Ecto neural progenitor cell (in vitro differentiated cells): Measurements from ENCODE around the gene FKRP.
"Not testable (repeated sequence)": the region's sequence is repeated elsewhere in the genome, so short reads cannot be mapped to it uniquely, and the experiment has no call there.

Experiments used
- DNase-seq: peaks from one replicate; pipeline ENCODE4 v3.0.0-alpha.2; 2018; ENCODE audit warnings: low spot score

Gene FKRP

DNA sequence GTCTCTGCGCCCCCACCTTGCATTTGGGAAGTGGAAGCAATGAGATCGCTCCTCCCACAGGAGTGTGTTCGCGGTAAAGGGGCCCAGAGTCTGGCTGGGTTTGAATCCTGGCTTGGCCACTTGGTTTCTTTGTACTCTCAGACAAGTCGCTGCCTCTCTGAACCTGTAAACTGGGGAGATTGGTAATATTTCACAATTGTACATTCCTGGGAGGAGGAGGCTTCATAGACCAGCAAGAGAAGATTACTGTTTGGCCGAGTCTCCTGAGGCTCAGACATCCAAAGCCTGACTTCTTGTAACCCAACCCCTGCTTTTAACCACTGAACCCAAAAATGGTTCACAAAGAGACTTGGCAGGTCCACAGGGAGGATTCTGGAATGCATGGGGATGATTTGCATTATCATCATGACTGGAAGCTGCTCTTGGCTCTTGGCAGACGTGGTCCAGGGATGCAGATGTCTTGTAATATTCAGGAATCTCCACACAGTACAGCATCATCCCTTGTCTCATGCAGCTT is 14.0 kb downstream of the FKRP start:
- DNase-seq, result no peak

DNA sequence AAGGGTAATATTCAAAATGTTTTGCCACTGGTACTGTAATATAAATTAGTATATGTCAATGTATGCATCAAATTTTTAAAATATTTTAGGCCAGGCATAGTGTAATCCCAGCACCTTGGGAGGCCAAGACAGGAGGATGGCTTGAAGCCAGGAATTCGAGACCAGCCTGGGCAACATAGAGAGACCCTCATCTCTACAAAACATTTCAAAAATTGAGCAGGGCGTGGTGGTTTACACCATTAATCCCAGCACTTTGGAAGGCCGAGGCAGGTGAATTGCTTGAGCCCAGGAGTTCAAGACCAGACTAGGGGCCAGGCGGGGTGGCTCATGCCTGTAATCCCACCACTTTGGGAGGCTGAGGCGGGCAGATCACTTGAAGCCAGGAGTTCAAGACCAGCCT is 14.5 kb downstream of the FKRP start:
- no peak for DNase-seq

DNA sequence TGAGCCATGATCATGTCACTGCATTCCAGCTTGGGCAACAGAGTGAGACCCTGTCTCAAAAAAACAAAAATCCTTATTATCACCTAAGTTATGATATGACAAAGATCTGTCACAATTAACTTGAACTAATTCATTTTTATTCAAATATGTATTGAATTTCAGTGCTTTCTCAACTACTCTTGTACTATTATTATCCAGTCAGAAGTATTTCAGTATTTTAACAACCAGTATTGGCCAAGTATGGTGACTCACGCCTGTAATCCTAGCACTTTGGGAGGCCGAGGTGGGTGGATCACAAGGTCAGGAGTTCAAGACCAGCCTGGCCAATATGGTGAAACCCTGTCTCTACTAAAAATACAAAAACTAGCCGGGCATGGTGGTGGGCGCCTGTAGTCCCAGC is 15.0 kb downstream of the FKRP start:
- DNase-seq, result not testable (repeated sequence)

DNA sequence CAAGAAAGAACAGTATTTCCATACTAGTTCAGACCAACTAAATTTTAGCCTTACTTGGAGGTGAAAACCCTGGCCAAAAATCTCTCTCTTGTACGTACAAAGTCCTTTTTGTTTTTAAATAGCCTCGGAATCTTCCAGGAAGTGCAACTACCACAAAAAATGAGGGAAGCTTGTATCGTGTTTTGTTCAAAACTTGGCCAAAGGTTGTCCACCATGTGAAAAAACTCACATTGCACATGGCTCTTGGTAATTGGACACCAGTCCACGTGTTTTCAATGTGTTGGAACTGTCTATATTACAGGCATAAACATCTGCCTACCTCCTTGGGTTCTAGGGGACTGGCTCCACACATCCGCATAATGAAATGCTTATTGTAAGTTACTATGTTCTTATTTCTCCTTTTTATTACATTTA is 15.6 kb downstream of the FKRP start:
- DNase-seq, result no peak

DNA sequence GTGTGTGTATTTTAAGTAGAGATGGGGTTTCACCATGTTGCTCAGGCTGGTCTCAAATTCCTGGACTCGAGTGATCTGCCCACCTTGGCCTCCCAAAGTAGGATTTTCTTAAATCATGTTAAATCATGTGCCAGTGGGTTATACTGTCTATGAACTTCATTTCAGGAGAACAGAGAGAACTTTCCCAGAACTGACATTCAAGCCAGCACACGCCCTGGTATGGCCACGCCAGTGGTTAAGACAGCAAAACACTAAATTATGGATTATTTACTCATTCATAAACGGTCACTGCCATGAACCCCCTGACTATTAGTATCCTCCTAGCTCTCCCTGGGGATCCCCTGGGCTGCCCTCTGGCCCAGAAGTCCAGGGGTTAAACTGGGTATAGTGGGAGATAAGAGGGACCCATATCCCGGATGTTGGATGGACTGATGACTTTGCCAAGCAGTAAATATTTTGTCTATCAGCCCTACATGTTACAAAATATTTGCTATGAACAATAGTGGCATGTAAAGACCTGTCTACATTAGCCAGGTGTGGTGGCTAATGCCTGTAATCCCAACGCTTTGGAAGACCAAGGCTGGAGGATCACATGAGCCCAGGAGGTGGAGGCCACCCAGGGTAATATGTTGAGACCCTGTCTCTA is 16.5 kb downstream of the FKRP start:
- no peak for DNase-seq

DNA sequence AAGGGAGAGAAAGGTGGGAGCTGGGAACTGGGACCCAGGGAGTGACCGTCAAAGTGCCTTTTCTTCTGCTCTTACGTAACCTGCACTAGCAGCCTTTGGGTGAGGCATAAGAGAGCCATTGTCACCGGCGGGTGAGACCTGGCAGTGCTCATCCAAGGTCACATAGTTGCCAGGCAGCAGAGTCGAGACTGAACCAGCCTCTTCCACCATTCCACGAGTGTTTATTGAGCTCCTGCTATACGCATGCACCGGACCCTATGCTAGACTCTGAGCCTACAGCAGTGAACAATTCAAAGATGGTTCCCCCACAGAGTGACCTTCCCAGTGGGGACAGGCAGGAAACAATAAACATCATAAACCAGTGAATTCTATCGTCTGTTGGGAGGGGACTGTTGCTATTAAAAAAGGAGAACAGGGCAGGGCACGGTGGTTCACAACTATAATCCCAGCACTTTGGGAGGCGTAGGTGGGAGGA is 19.0 kb downstream of the FKRP start:
- no peak for DNase-seq

DNA sequence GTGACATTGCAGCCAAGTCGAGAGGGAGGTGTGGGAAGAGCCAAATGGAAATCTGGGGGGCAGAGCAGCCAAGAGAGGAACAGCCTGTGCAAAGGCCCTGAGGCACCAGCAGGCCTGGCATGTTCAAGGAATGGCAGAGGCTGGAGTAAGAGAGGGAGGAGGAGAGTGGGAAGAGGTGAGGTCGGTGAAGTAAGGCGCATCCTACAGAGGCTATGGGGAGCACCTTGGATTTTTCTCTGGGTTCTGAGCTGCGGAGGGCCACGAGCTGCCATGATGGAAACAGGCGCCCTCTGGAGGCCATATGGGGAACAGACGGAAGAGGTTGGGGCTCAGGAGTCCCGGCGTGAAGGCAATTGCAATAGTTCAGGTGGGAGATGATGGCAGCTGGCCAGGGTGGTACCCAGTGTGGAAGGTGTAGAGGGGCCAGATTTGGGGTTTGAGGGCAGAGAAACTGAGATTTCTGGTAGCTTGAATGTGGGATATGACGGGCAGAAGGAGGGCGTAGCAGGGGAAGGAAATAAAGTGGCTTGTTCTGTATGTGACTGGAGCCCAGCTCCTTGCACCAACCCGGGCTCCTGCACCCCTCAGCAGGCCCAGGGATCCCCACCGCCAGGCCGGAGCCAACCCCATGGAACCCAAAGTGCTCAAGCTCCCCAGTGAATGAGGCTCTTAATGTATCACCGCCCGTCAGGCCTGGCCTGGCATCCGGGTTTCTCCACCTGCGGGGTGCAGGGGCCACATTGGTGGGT is 20.9 kb downstream of the FKRP start:
- peak; percentile 70 for DNase-seq

DNA sequence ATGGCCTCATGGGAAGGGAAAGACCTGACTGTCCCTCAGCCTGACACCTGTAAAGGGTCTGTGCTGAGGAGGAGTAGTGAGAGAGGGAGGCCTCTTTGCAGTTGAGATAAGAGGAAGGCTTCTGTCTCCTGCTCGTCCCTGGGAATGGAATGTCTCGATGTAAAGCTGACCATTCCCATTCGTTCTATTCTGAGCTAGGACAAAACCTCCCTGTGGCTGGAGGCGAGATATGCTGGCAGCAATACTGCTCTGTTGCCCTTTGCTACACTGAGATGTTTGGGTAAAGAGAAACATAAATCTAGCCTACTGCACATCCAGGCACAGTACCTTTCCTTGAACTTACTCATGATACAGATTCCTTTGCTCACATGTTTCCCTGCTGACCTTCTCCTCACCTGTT is 22.9 kb downstream of the FKRP start:
- DNase-seq, result not testable (repeated sequence)

DNA sequence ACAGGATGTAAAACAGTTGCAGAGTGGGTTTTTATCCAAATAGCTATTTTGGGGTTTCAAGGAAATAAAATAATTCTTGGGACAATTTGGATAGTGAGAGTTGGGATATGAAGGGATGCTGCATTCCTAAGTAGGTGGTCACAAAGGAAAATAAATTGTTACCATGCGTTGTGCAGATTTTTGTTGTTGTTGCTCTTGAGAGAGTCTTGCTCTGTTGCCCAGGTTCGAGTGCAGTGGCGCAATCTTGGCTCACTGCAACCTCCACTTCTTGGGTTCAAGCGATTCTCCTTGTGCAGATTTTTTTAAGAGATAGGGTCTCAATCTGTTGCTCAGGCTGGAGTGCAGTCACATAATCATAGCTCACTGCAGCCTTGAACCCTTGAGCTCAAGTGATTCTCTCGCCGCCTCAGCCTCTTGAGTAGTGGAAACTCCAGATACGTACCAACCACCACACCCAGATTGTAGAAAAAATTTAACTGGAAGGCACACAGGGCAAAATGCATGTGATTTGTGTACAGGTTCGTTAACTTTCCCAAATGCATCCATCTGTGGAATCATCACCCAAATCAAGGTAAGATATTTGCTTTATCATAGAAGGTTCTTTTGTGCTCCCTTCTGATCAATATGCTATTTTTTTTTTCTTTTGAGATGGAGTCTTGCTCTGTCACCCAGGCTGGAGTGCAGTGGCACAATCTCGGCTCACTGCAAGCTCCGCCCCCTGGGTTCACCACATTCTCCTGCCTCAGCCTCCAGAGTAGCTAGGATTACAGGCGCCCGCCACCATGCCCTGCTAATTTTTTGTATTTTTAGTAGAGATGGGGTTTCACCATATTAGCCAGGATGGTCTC is 26.5 kb downstream of the FKRP start:
- DNase-seq, result no peak

DNA sequence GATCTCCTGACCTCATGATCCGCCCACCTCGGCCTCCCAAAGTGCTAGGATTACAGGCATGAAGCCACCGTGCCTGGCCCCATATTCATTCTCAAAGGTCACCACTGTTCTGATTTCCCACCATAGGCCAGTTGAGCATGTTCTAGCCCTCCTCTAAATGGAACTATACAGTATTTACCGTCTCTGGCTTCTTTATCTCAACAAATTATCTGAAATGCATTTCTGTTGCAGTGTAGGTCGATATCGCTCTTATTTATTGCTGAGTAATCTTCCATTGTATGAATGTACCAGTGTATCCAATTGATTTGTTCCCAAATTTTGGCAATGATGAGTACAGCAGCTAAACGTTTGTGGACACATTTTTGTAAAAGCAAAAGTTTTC is 27.2 kb downstream of the FKRP start:
- DNase-seq, result no peak

DNA sequence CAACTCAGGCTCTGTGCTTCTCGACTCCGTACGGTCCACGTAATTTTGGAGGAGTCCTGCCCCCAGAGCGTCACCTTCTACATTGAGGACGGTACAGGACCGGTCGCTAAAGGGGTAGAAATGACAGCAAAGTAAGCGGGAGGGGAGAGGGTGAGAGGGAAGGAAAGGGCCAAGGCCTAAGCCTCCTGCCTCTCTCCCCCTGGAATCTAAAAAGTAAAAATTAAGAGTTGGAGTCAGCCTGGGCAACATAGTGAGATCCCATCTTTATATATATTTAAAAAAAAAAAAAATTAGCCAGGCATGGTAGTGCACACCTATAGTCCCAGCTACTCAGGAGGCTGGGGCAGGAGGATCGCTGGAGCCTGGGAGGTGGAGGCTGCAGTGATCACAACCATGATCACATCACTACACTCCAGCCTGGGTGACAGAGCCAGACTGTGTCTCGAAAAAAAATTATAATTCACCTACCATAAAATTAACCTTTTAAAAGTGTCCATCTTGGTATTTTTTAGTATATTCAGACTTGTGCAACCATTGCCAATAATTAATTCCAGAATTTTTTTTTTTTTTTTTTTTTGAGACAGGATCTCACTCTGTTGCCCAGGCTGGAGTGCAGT is 29.9 kb downstream of the FKRP start:
- DNase-seq, result no peak

DNA sequence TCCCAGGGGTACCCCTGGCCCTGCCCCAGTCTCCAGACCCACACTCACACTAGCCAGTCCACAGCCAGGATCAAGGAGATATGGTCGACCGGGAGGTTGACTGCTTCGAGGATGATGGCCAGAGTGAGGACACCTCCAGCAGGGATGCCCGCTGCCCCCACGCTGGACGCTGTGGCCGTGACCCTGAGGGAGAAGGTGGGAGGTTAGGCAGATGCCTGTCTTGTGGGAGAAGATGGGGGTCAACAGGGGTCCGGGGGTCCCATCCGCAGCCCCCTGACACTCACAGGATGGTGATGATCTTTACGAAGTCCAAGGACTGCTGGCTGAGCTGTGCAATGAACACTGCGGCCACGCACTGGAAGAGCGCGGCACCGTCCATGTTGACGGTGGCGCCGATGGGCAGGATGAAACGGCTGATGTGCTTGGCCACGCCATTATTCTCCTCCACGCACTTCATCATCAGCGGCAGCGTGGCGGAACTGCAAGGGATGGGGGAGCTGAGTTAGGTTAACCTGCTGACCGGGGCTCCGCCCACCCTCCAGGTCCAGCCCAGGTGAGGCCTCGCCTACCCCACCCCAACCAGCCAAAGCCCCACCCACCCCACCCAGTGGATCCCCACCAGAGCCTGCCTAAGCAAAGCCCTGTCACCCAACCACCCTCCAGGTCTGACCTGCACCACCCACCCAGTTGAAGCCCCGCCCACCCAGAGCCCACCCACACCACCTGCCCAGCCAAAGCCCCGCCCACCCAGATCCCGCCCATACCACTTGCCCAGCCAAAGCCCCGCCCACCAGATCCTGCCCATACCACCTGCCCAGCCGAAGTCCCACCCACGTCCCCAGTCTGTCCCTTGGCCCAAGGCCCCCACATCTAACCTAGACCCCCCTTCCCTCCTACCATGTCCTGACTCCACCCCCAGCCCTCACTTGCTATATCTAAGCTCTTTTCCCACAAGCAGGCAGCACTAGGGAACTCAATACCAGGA is 31.4 kb downstream of the FKRP start:
- no peak for DNase-seq

DNA sequence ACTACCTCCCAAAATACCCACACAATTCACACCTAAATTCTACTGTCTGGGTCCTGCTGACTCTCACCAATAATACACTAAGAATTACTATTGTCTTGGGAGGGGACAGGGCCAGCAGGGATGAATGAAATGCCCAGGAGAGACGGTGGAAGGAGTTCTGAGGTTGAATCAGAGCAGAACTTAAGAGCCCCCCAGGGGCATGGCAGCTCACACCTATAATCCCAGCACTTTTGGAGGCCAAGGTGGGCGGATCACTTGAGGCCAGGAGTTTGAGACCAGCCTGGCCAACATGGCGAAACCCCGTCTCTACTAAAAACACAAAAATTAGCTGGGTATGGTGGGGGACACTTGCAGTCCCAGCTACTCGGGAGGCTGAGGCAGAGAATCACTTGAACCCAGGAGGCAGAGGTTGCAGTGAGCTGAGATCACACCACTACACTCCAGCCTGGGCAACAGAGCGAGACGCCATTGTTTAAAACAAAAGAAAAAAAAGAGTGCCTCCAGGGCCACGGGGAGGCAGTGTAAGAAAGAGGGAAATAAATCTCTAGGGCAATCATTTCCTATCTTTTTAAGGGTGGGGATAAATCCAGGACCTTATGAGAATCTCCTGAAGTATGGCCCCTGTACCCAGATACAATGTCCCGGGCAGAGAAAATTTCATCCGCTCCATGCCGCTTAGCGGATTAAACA is 32.2 kb downstream of the FKRP start:
- DNase-seq, result not testable (repeated sequence)

DNA sequence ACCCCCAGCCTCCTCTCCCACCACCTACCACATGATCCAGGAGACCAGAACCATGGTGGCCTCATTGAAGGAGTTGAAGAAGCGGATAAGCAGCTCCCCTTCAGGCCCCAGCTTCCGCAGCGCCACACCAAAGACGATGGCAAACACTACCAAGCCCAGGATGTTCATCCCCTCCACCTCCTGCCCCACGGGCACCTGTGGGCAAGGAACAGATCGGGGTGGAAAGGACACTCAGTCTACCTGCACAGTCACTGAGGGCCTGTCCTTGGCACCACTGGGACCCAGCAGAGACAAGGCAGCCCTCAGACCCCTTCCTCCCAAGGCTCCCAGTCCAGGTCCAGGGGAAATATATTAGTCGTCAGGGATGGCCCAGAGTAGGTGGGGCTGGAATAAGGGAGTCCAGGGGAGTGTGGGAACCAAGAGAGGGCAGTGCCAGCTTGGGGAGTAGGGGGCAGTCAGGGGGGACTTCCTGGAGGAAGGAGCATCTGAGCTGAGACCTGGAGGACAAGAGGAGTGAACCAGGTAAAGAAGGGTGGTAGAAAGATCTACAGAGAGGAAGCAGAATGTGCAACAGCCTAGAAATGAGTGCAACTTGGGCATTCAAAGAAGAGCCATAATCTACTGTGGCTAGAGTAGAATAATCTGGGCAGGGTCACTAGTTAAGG is 36.6 kb downstream of the FKRP start:
- no peak for DNase-seq

DNA sequence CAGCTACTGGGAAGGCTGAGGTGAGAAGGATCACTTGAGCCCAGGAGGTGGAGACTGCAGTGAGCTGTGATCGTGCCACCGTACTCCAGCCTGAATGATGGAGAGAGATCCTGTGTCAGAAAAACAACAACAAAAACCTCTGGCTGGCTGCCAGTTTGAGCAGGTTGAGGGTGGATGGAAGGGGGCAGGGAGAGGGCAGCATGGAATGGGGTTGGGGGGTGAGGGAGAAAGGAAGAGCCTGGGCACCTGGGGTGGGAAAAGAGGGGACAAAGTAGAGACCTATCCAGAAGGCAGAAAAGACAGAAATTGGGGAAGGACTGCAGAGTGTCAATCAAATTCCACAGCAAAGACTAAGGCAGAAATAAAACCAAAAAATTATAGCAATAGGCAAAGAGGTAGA is 37.8 kb downstream of the FKRP start:
- DNase-seq, result no peak

DNA sequence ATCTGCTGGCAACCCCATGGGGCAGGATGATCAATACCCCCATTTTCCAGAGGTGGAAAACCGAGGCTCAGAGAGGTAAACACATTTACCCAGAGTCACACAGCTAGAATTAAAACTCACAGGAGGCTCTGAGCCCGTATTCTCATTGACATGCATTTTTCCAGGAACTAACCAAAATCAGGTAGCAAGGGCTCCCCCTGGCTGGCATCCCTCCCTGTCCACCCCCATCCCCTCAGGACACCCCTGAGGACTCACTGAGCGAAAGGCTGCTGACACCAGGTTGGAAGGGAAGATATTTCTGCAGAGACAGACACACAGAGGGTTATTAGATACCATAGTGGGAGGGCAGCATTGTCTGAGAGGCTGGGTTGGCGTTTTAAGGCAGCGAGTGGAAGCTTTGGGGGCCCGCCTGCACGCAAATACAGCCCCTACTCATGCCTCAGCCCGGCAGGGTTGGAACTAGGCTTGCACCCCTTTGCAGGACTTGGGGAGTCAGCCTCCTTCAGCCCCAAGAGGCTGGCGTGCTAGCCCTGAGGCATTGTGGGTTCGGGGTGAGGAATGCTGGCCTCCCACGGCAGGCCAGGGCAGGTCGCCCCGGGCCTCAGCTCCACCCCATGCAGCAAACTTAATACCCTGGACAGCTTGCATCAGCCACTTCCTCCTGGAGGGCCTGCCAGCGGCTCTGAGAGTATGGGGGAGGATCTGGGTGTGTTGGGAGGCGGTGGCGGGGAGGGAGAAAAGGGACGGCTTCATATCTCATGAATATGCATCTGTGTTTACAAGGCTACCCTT is 38.6 kb downstream of the FKRP start:
- peak; percentile 83 for DNase-seq

DNA sequence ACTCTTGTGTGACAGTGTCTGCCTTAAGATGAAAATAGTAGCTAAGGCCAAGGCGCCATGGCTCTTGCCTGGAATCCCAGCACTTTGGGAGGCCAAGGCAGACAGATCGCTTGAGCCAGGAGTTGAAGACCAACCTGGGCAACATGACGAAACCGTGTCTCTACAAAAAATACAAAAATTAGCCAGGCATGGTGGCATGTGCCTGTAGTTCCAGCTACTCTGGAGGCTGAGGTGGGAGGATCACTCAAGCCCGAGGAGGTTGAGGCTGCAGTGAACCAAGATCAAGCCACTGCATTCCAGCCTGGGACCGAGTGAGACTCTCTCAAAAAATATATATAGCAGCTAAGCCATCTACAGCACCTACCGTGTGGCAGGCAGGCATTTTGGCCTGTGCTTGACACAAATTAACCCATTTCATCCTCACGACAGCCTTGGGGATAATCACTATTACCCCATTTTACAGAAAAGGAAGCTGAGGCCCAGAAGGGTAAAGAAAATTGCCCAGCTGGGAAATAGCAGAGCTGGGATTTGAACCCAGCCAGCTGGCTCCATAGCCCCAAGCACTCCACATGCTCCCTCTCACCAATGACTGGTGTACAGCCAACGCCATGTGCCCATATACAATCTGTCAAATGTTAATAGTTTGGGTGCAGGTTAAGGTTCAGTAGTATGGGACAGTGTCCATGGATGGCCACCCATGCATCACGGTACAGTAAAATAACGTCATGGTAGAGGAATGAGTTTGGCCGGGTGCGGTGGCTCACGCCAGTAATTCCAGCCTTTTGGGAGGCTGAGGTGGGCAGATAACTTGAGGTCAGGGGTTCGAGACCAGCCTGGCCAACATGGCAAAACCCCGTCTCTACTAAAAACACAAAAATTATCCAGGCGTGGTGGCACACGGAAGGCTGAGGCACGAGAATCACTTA is 39.5 kb downstream of the FKRP start:
- DNase-seq, result no peak

DNA sequence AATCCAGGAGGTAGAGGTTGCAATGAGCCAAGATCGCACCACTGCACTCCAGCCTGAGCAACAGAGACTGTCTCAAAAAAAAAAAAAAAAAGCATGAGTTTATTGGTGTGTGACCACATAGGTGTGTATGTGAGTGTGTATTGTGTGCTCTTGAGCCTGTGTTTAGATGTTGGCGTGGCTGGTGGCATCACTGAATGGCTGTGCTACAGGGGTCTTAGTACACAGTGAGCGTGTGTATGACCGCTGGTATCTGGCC is 40.1 kb downstream of the FKRP start:
- DNase-seq, result no peak
